ENCODE results near the gene RABGGTA. TPM values are rescaled to one million over a fixed set of nuclear protein-coding genes. Genes with fewer than 3 reads are reported as not detected.

RABGGTA gene
- total RNA-seq, 4 donors from 2014 or later: 29.8 to 44.8 (median 33.5) TPM

- 95 to 96% methylated on average over 5 of the region's 5 CpGs for WGBS, 2 donors
- Histone ChIP-seq H3K36me3 (peaks cover 50 to 56% of the 10 kb centered on the region in 2 donors), H3K9me3 (no peaks in the 10 kb centered on the region), H3K27ac (no peak overlapping the region), H3K27me3 (no peaks in the 10 kb centered on the region), H3K4me3 (replicated peaks in 1 of 3) (no peak overlapping the region), H3K4me1 (peaks cover 21 to 43% of the 10 kb centered on the region in 2 donors)
- DNase-seq: no peak
- intact Hi-C loops (cut with DNase I): loop anchor here (10.0 kb wide), 1 partner anchor 199 kb away; no protein-coding TSS in a partner anchor
- TF ChIP-seq CTCF (IDR thresholded peaks at IDR 0.05) (no peak), POLR2A (IDR thresholded peaks at IDR 0.05) (no peak)
These were observed 35.4 kb downstream of the RABGGTA start for GRCh38 chr14:24235804-24236688.

- H3K27ac ChIP-seq: no peak overlapping the region
- DNase-seq: no peak
- H3K36me3 ChIP-seq: peaks cover 34 to 39% of the 10 kb centered on the region in 2 donors
- peaks cover 18 to 31% of the 10 kb centered on the region in 2 donors for H3K4me1 ChIP-seq
- no peaks in the 10 kb centered on the region for H3K27me3 ChIP-seq
- intact Hi-C loops (cut with DNase I): loop anchor here (10.0 kb wide), 1 partner anchor 200 kb away; no protein-coding TSS in a partner anchor
- H3K9me3 ChIP-seq: no peaks in the 10 kb centered on the region
- 91 to 94% methylated on average over 3 of the region's 3 CpGs for WGBS, 2 donors
- TF ChIP-seq POLR2A (IDR thresholded peaks at IDR 0.05): no peak
- no peak for TF ChIP-seq CTCF (IDR thresholded peaks at IDR 0.05)
- no peak overlapping the region for H3K4me3 ChIP-seq (replicated peaks in 1 of 3)
These were observed 37.0 kb downstream of the RABGGTA start for GRCh38 chr14:24234095-24235005.

GRCh38 chr14:24233538-24233866 is 37.9 kb downstream of the RABGGTA start:
- intact Hi-C loops (cut with DNase I): loop anchor here (10.0 kb wide), 1 partner anchor 201 kb away; no protein-coding TSS in a partner anchor
- DNase-seq: no peak
- Histone ChIP-seq H3K36me3 (peaks cover 25 to 30% of the 10 kb centered on the region in 2 donors), H3K27ac (peak overlapping the region in 2 of 3 donors; percentile 64 to 85), H3K4me1 (peaks cover 18 to 28% of the 10 kb centered on the region in 2 donors), H3K9me3 (no peaks in the 10 kb centered on the region), H3K4me3 (replicated peaks in 1 of 3) (peak overlapping the region in 2 of 3 donors; percentile 78 to 92), H3K27me3 (no peaks in the 10 kb centered on the region)
- TF ChIP-seq CTCF (IDR thresholded peaks at IDR 0.05) (no peak), POLR2A (IDR thresholded peaks at IDR 0.05) (no peak)
- WGBS, 2 donors: 71 to 86% methylated on average over 2 of the region's 2 CpGs

- DNase-seq: peak in 1 of 2 donors; percentile 73
- Histone ChIP-seq H3K9me3 (no peaks in the 10 kb centered on the region), H3K36me3 (peaks cover 19 to 24% of the 10 kb centered on the region in 2 donors), H3K27me3 (no peaks in the 10 kb centered on the region), H3K27ac (peak within 1 kb of the TSS; percentile 64 to 91 (median 85)), H3K4me1 (peaks cover 18 to 28% of the 10 kb centered on the region in 2 donors), H3K4me3 (replicated peaks in 1 of 3) (peak within 1 kb of the TSS; percentile 56 to 92 (median 78))
- no peak for TF ChIP-seq CTCF (IDR thresholded peaks at IDR 0.05)
- peak in 1 of 2 donors; percentile 11 for TF ChIP-seq POLR2A (IDR thresholded peaks at IDR 0.05)
- 4 to 5% methylated on average over 30 to 37 of the region's 38 CpGs for WGBS, 2 donors
- intact Hi-C loops (cut with DNase I): loop anchor here (10.0 kb wide), 1 partner anchor 202 kb away; no protein-coding TSS in a partner anchor
These were observed 38.5 kb downstream of the RABGGTA start, which contains the start of gene GMPR2 for GRCh38 chr14:24232645-24233537. GMPR2 (plus strand) TSS chr14:24232929; CDS start chr14:24233254, 325 bp downstream.
